SK-N-SH (cell line): ENCODE data around the gene PSMB9.

Source experiments
- CTCF ChIP-seq: fragments of 200-600 bp; sonication (generic); IDR thresholded peaks from 2 replicates; pipeline ENCODE4 v1.6.1; 2017; ENCODE audit warnings: antibody characterized with exemption, mild to moderate bottlenecking, moderate library complexity
- EP300 ChIP-seq, 2 experiments: IDR thresholded peaks; 2 replicates each; pipeline versions ENCODE4 v1.4.0 to v1.6.1; 2012; ENCODE audit warnings: borderline replicate concordance in 1 of 2, low read depth in 1 of 2, low read length in 1 of 2
- EZH2phosphoT487 ChIP-seq: fragments of 200-600 bp; sonication (generic); IDR thresholded peaks from 2 replicates; pipeline ENCODE4 v1.6.1; 2017; ENCODE audit warnings: low read depth, mixed run types, mild to moderate bottlenecking, antibody characterized with exemption, moderate library complexity, borderline replicate concordance
- FOSL2 ChIP-seq: IDR thresholded peaks from 2 replicates; pipeline ENCODE4 v1.4.0; 2012; ENCODE audit warnings: low read depth, mild to moderate bottlenecking, moderate library complexity, borderline replicate concordance
- FOXM1 ChIP-seq: IDR thresholded peaks from 2 replicates; pipeline ENCODE4 v1.4.0; 2012; ENCODE audit warnings: low read depth, mild to moderate bottlenecking
- IRF3 ChIP-seq: fragments of 150-350 bp; IDR thresholded peaks from 2 replicates; pipeline ENCODE4 v1.6.1; 2016; ENCODE audit warnings: mild to moderate bottlenecking, low read depth, low read length
- POLR2AphosphoS5 ChIP-seq: IDR thresholded peaks from 2 replicates; pipeline ENCODE4 v1.6.1; 2012; ENCODE audit warnings: low read depth, low read length
- RAD21 ChIP-seq: IDR thresholded peaks from 2 replicates; pipeline ENCODE4 v1.6.1; 2012; ENCODE audit warnings: mild to moderate bottlenecking, low read length
- TAF1 ChIP-seq: IDR thresholded peaks from 2 replicates; pipeline ENCODE4 v1.6.1; 2012; ENCODE audit warnings: low read depth, mild to moderate bottlenecking, low read length, moderate library complexity, borderline replicate concordance
- USF2 ChIP-seq: fragments of 150-350 bp; IDR thresholded peaks from 2 replicates; pipeline ENCODE4 v1.6.1; 2017; ENCODE audit warnings: antibody characterized with exemption, low read length, low read depth, borderline replicate concordance
- ZBTB33 ChIP-seq: IDR thresholded peaks from 2 replicates; pipeline ENCODE4 v1.4.0; 2012; ENCODE audit warnings: low read depth, borderline replicate concordance

- no peak for TF ChIP-seq EZH2phosphoT487
- no peak for TF ChIP-seq CTCF
- no peak for TF ChIP-seq POLR2AphosphoS5
- no peak for TF ChIP-seq USF2
- TF ChIP-seq TAF1, result no peak
- TF ChIP-seq IRF3, result no peak
- TF ChIP-seq EP300 (IDR thresholded peaks at IDR 0.05; ENCODE audit: borderline replicate concordance in 1 of 2, low read depth in 1 of 2, low read length in 1 of 2), result no peak
- TF ChIP-seq ZBTB33, result no peak
- no peak for TF ChIP-seq FOSL2
- TF ChIP-seq FOXM1, result no peak
- no peak for TF ChIP-seq RAD21
Measured at GRCh38 chr6:32855467-32856174, 1.6 kb downstream of the PSMB9 start.
